ENCODE results near the gene STAT2. TPM values are rescaled to one million over a fixed set of nuclear protein-coding genes. Genes with fewer than 3 reads are reported as not detected.

Gene STAT2
- total and polyA plus RNA-seq, 9 of the 15 experiments (the other 6 are each of a cell fraction or from before 2014, with no cell fraction given) = 15.5 to 46.9 (median 40.1) TPM

- no peak; the same call in 1 of the 2 replicates for TF ChIP-seq AFF4 (CRISPR knock-in tag; IDR thresholded peaks at IDR 0.05)
- TF ChIP-seq BCLAF1 (IDR thresholded peaks at IDR 0.05; ENCODE audit: borderline replicate concordance in 1 of 2, control insufficient read depth in 1 of 2, low read depth in 2 of 2, low read length in 1 of 2) = no peak
- peak; percentile 78 for TF ChIP-seq CXXC5 (CRISPR knock-in tag; IDR thresholded peaks at IDR 0.05)
- no peak; the same call in 1 of the 2 replicates for TF ChIP-seq ZNF609 (CRISPR knock-in tag; IDR thresholded peaks at IDR 0.05; ENCODE audit: borderline replicate concordance)
- TF ChIP-seq KHSRP (IDR thresholded peaks at IDR 0.05) = no peak
- TF ChIP-seq TAF15 (IDR thresholded peaks at IDR 0.05; ENCODE audit: low read depth, low read length) = no peak
- TF ChIP-seq FOSL1 (tag; conservative IDR thresholded peaks at IDR 0.05) = no peak; the same call in 1 of the 2 replicates
- TF ChIP-seq CREM (IDR thresholded peaks at IDR 0.05; ENCODE audit: low read depth) = peak; percentile 64
- no peak for TF ChIP-seq ZNF511 (CRISPR knock-in tag; IDR thresholded peaks at IDR 0.05)
- no peak for TF ChIP-seq PPARD (CRISPR knock-in tag; IDR thresholded peaks at IDR 0.05)
- no peak for TF ChIP-seq CREBBP (IDR thresholded peaks at IDR 0.05; ENCODE audit: low read depth, low read length)
- TF ChIP-seq CBX3 (IDR thresholded peaks at IDR 0.05; ENCODE audit: borderline replicate concordance in 1 of 2, low read length in 2 of 2) = no peak
- TF ChIP-seq ZNF785 (CRISPR knock-in tag; IDR thresholded peaks at IDR 0.05) = no peak
- TF ChIP-seq RCOR1 (IDR thresholded peaks at IDR 0.05; ENCODE audit: borderline replicate concordance in 1 of 2, low read depth in 2 of 2, low read length in 2 of 2) = peak; percentile 68 to 73; a peak in 2 of 4 replicates
Observed at GRCh38 chr12:56300644-56301464, 59.1 kb downstream of the STAT2 start (continued).

All from K562 (cell line).